ENCODE results near the gene ACKR3.

DNA sequence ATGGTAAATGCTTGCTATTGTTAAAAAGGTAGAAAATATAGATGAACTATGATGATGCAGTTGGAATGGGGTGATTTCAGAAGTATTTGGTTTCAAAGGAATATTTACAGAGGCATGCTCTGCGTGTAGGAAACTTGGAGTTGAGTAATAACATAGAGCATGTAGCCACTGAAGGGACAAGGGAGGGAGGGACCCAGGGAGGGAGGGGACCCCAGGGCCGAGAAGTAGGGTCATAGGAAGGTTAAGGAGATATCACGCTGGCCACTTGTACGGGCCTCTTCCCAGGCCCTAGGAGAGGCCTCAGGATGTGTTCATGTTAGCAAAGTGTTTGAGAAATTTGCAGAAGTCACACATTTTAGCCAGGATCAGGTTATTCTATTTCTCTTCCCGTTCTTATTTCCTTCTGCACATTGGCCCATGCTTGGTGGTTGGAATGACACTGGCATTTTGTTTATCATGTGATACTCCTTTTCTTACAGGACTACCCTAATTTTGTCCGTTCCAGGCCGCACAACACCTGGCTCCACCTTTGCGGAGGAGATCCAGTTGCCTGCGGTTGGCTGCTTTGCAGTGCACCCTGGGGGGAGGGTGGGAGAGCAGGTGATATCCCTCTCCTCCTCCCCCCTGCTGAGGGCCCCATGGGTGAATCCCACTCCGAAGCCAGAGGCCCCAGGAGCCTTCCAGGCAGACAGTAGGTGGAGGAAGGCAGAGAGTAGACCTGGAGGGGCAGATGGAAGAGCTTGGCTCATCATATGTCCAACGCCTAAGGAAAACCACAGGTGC lies 16.9 kb upstream of the ACKR3 start:
- no peak for TF ChIP-seq POLR2A (IDR thresholded peaks at IDR 0.05)
- TF ChIP-seq, protein P1, sequence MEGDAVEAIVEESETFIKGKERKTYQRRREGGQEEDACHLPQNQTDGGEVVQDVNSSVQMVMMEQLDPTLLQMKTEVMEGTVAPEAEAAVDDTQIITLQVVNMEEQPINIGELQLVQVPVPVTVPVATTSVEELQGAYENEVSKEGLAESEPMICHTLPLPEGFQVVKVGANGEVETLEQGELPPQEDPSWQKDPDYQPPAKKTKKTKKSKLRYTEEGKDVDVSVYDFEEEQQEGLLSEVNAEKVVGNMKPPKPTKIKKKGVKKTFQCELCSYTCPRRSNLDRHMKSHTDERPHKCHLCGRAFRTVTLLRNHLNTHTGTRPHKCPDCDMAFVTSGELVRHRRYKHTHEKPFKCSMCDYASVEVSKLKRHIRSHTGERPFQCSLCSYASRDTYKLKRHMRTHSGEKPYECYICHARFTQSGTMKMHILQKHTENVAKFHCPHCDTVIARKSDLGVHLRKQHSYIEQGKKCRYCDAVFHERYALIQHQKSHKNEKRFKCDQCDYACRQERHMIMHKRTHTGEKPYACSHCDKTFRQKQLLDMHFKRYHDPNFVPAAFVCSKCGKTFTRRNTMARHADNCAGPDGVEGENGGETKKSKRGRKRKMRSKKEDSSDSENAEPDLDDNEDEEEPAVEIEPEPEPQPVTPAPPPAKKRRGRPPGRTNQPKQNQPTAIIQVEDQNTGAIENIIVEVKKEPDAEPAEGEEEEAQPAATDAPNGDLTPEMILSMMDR (IDR thresholded peaks at IDR 0.05): no peak
